WTC11 (cell line): ENCODE data around the gene GSG1L. TPM values are rescaled to one million over a fixed set of nuclear protein-coding genes. Genes with fewer than 3 reads are reported as not detected.

ENCODE experiments used
- ATAC-seq: fragments of 200-7000 bp; cut with Tn5 transposase; 2 replicates; pipeline ENCODE4 v1.10.0; 2021; ENCODE audit warnings: mild to moderate bottlenecking, moderate library complexity
- CTCF ChIA-PET: fragments of 300-600 bp; sonication (Branson Sonifier 250); formaldehyde crosslinking; loops from one replicate; lab custom pipeline; 2021; ENCODE audit warnings: antibody characterized with exemption; lab: Charles Lee
- POLR2A ChIA-PET: fragments of 350-600 bp; sonication (Branson Sonifier 250); formaldehyde crosslinking; loops from one replicate; lab custom pipeline; 2021; ENCODE audit warnings: antibody characterized with exemption; lab: Charles Lee
- DNase-seq: peaks from one replicate; pipeline ENCODE4 v3.0.0; 2021; ENCODE audit warnings: low spot score
- H3K27ac Mint-ChIP-seq: 2 replicates; pipeline ENCODE4 v1.8.0; 2021; ENCODE audit warnings: mixed read lengths
- H3K27me3 Mint-ChIP-seq: 2 replicates; pipeline ENCODE4 v1.8.0; 2021; ENCODE audit warnings: low read depth, mild to moderate bottlenecking, moderate library complexity, mixed read lengths
- H3K36me3 Mint-ChIP-seq: 2 replicates; pipeline ENCODE4 v1.8.0; 2021; ENCODE audit warnings: mixed read lengths
- H3K4me1 Mint-ChIP-seq: 2 replicates; pipeline ENCODE4 v1.8.0; 2022; ENCODE audit warnings: mixed read lengths
- H3K4me3 Mint-ChIP-seq: 2 replicates; pipeline ENCODE4 v1.8.0; 2021; ENCODE audit warnings: mild to moderate bottlenecking, moderate library complexity, mixed read lengths
- H3K9me3 Mint-ChIP-seq: 2 replicates; pipeline ENCODE4 v1.8.0; 2021; ENCODE audit warnings: mixed read lengths
- CREM ChIP-seq: sonication (generic); formaldehyde crosslinking; IDR thresholded peaks from 2 replicates; pipeline ENCODE4 v1.8.1; 2022; ENCODE audit warnings: mild to moderate bottlenecking, missing genetic modification reagents, moderate library complexity
- GABPB1 ChIP-seq: sonication (generic); formaldehyde crosslinking; IDR thresholded peaks from 2 replicates; pipeline ENCODE4 v1.8.1; 2023; ENCODE audit warnings: mild to moderate bottlenecking, missing genetic modification reagents
- GRHL2 ChIP-seq: fragments of 250-450 bp; sonication (Bioruptor Pico); IDR thresholded peaks from 2 replicates; pipeline ENCODE4 v1.8.0; 2022; ENCODE audit warnings: mild to moderate bottlenecking, moderate library complexity; ENCODE audit not compliant: insufficient replicate concordance, severe bottlenecking
- JUN ChIP-seq: sonication (generic); formaldehyde crosslinking; IDR thresholded peaks from 2 replicates; pipeline ENCODE4 v1.8.0; 2023; ENCODE audit warnings: mild to moderate bottlenecking, missing genetic modification reagents
- NFYB ChIP-seq: sonication (generic); formaldehyde crosslinking; conservative IDR thresholded peaks from 2 replicates; pipeline ENCODE4 v1.8.0; 2022; ENCODE audit warnings: low read depth, missing genetic modification reagents
- NR3C1 ChIP-seq: sonication (generic); formaldehyde crosslinking; conservative IDR thresholded peaks from 2 replicates; pipeline ENCODE4 v1.8.1; 2023; ENCODE audit warnings: low read depth, mild to moderate bottlenecking, missing genetic modification reagents
- OVOL2 ChIP-seq: fragments of 250-450 bp; sonication (Bioruptor Pico); IDR thresholded peaks from 2 replicates; pipeline ENCODE4 v1.9.0; 2021; ENCODE audit warnings: mild to moderate bottlenecking, borderline replicate concordance
- SOX15 ChIP-seq: fragments of 250-450 bp; sonication (Bioruptor Pico); IDR thresholded peaks from 2 replicates; pipeline ENCODE4 v1.9.0; 2021; ENCODE audit warnings: mild to moderate bottlenecking
- STAT6 ChIP-seq: sonication (generic); formaldehyde crosslinking; conservative IDR thresholded peaks from 2 replicates; pipeline ENCODE4 v1.8.1; 2023; ENCODE audit warnings: mild to moderate bottlenecking, low read depth, missing genetic modification reagents, moderate library complexity
- TEAD4 ChIP-seq: sonication (generic); formaldehyde crosslinking; IDR thresholded peaks from 2 replicates; pipeline ENCODE4 v1.8.0; 2022; ENCODE audit warnings: mild to moderate bottlenecking, missing genetic modification reagents
- TP53 ChIP-seq: sonication (generic); formaldehyde crosslinking; IDR thresholded peaks from 2 replicates; pipeline ENCODE4 v1.8.1; 2023; ENCODE audit warnings: mild to moderate bottlenecking, missing genetic modification reagents
- USF1 ChIP-seq: sonication (generic); formaldehyde crosslinking; IDR thresholded peaks from 2 replicates; pipeline ENCODE4 v1.8.0; 2022; ENCODE audit warnings: mild to moderate bottlenecking, missing genetic modification reagents
- ZNF121 ChIP-seq: sonication (generic); formaldehyde crosslinking; IDR thresholded peaks from 2 replicates; pipeline ENCODE4 v1.8.0; 2023; ENCODE audit warnings: missing genetic modification reagents
- ZNF138 ChIP-seq: sonication (generic); formaldehyde crosslinking; conservative IDR thresholded peaks from 2 replicates; pipeline ENCODE4 v1.8.1; 2022; ENCODE audit warnings: mild to moderate bottlenecking, moderate library complexity, missing genetic modification reagents
- ZNF219 ChIP-seq: sonication (generic); formaldehyde crosslinking; IDR thresholded peaks from 2 replicates; pipeline ENCODE4 v1.8.0; 2023; ENCODE audit warnings: missing genetic modification reagents, mild to moderate bottlenecking, borderline replicate concordance
- ZNF317 ChIP-seq: sonication (generic); formaldehyde crosslinking; IDR thresholded peaks from 2 replicates; pipeline ENCODE4 v1.8.1; 2023; ENCODE audit warnings: low read depth, mild to moderate bottlenecking, moderate library complexity, missing genetic modification reagents, borderline replicate concordance
- ZSCAN18 ChIP-seq: fragments of 250-450 bp; sonication (Bioruptor Pico); IDR thresholded peaks from 2 replicates; pipeline ENCODE4 v2.1.2; 2022; ENCODE audit warnings: mild to moderate bottlenecking, moderate library complexity
- total RNA-seq: library from RNA; stranded (reverse); gene quantifications from 3 replicates; pipeline ENCODE4 v1.2.3, GENCODE V29; 2021
- TF ChIP-seq, protein P1 (sequence below): fragments of 200-600 bp; IDR thresholded peaks from 2 replicates; pipeline ENCODE4 v1.8.0; 2022; ENCODE audit warnings: antibody characterized with exemption
- TF ChIP-seq, protein P2 (sequence below): sonication (generic); formaldehyde crosslinking; IDR thresholded peaks from 2 replicates; pipeline ENCODE4 v1.8.1; 2023; ENCODE audit warnings: mild to moderate bottlenecking, missing genetic modification reagents, moderate library complexity
- TF ChIP-seq, protein P3 (sequence below): sonication (generic); formaldehyde crosslinking; IDR thresholded peaks from 2 replicates; pipeline ENCODE4 v1.8.1; 2022; ENCODE audit warnings: missing genetic modification reagents, borderline replicate concordance
- TF ChIP-seq, protein P4 (sequence below): sonication (generic); formaldehyde crosslinking; IDR thresholded peaks from 2 replicates; pipeline ENCODE4 v1.8.1; 2023; ENCODE audit warnings: mild to moderate bottlenecking, missing genetic modification reagents, borderline replicate concordance
- TF ChIP-seq, protein P5 (sequence below): sonication (generic); formaldehyde crosslinking; conservative IDR thresholded peaks from 2 replicates; pipeline ENCODE4 v1.8.1; 2022; ENCODE audit warnings: mild to moderate bottlenecking, missing genetic modification reagents

Gene GSG1L
- total RNA-seq, 1 experiment from 2014 or later: 0.28 TPM

DNA sequence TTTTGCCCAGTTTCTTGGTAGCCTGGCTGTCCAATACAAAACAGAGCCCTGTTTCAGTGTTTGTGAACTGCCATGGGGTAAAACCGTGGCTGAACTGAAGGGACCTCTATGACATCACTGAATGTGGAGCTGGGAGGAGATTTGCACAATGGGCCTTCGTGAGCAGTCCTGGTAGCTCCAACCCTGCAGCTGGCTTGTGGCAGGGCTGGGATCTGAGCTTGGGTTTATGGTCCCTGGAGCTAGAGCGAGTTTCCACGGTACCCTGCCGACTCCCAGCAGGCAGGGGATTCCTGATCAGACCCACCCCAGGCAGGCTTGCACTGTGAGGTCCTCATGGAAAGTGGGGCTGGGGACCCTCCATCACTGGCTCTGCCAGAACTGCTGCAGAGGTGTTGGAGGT lies 247.0 kb downstream of the GSG1L start (continued):
- TF ChIP-seq, protein P1, sequence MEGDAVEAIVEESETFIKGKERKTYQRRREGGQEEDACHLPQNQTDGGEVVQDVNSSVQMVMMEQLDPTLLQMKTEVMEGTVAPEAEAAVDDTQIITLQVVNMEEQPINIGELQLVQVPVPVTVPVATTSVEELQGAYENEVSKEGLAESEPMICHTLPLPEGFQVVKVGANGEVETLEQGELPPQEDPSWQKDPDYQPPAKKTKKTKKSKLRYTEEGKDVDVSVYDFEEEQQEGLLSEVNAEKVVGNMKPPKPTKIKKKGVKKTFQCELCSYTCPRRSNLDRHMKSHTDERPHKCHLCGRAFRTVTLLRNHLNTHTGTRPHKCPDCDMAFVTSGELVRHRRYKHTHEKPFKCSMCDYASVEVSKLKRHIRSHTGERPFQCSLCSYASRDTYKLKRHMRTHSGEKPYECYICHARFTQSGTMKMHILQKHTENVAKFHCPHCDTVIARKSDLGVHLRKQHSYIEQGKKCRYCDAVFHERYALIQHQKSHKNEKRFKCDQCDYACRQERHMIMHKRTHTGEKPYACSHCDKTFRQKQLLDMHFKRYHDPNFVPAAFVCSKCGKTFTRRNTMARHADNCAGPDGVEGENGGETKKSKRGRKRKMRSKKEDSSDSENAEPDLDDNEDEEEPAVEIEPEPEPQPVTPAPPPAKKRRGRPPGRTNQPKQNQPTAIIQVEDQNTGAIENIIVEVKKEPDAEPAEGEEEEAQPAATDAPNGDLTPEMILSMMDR: no peak
- no peak for TF ChIP-seq ZNF121 (CRISPR knock-in tag)
- TF ChIP-seq JUN (CRISPR knock-in tag): no peak
- TF ChIP-seq GABPB1 (CRISPR knock-in tag): no peak
- TF ChIP-seq, protein P2, sequence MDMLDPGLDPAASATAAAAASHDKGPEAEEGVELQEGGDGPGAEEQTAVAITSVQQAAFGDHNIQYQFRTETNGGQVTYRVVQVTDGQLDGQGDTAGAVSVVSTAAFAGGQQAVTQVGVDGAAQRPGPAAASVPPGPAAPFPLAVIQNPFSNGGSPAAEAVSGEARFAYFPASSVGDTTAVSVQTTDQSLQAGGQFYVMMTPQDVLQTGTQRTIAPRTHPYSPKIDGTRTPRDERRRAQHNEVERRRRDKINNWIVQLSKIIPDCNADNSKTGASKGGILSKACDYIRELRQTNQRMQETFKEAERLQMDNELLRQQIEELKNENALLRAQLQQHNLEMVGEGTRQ (CRISPR knock-in tag): no peak
- TF ChIP-seq STAT6 (CRISPR knock-in tag): no peak
- TF ChIP-seq, protein P3, sequence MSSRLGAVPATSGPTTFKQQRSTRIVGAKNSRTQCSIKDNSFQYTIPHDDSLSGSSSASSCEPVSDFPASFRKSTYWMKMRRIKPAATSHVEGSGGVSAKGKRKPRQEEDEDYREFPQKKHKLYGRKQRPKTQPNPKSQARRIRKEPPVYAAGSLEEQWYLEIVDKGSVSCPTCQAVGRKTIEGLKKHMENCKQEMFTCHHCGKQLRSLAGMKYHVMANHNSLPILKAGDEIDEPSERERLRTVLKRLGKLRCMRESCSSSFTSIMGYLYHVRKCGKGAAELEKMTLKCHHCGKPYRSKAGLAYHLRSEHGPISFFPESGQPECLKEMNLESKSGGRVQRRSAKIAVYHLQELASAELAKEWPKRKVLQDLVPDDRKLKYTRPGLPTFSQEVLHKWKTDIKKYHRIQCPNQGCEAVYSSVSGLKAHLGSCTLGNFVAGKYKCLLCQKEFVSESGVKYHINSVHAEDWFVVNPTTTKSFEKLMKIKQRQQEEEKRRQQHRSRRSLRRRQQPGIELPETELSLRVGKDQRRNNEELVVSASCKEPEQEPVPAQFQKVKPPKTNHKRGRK (CRISPR knock-in tag): no peak
- TF ChIP-seq TEAD4 (CRISPR knock-in tag): no peak
- no peak for TF ChIP-seq TP53
- no peak for TF ChIP-seq NFYB (CRISPR knock-in tag)
- no peak for TF ChIP-seq GRHL2 (CRISPR knock-in tag)
- no peak for TF ChIP-seq ZNF138 (CRISPR knock-in tag)
- TF ChIP-seq, all 79 proteins: peak for 0

- no peak overlapping the region for H3K27ac Mint-ChIP-seq
- no peak for TF ChIP-seq ZSCAN18 (CRISPR knock-in tag)
- TF ChIP-seq CREM: no peak
- TF ChIP-seq NR3C1 (CRISPR knock-in tag): no peak
- no peak for TF ChIP-seq OVOL2 (CRISPR knock-in tag)
- no peak for TF ChIP-seq ZNF317
- TF ChIP-seq, protein P4, sequence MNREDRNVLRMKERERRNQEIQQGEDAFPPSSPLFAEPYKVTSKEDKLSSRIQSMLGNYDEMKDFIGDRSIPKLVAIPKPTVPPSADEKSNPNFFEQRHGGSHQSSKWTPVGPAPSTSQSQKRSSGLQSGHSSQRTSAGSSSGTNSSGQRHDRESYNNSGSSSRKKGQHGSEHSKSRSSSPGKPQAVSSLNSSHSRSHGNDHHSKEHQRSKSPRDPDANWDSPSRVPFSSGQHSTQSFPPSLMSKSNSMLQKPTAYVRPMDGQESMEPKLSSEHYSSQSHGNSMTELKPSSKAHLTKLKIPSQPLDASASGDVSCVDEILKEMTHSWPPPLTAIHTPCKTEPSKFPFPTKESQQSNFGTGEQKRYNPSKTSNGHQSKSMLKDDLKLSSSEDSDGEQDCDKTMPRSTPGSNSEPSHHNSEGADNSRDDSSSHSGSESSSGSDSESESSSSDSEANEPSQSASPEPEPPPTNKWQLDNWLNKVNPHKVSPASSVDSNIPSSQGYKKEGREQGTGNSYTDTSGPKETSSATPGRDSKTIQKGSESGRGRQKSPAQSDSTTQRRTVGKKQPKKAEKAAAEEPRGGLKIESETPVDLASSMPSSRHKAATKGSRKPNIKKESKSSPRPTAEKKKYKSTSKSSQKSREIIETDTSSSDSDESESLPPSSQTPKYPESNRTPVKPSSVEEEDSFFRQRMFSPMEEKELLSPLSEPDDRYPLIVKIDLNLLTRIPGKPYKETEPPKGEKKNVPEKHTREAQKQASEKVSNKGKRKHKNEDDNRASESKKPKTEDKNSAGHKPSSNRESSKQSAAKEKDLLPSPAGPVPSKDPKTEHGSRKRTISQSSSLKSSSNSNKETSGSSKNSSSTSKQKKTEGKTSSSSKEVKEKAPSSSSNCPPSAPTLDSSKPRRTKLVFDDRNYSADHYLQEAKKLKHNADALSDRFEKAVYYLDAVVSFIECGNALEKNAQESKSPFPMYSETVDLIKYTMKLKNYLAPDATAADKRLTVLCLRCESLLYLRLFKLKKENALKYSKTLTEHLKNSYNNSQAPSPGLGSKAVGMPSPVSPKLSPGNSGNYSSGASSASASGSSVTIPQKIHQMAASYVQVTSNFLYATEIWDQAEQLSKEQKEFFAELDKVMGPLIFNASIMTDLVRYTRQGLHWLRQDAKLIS (CRISPR knock-in tag): no peak
- no peak for TF ChIP-seq USF1 (CRISPR knock-in tag)
- TF ChIP-seq ZNF219 (CRISPR knock-in tag): no peak
- TF ChIP-seq SOX15 (CRISPR knock-in tag): no peak
- TF ChIP-seq, protein P2 (CRISPR knock-in tag): no peak
- TF ChIP-seq, protein P5, sequence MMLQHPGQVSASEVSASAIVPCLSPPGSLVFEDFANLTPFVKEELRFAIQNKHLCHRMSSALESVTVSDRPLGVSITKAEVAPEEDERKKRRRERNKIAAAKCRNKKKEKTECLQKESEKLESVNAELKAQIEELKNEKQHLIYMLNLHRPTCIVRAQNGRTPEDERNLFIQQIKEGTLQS: no peak
- DNase-seq (no peak), ATAC-seq (no peak)
- ChIA-PET CTCF (interaction anchor here (1.6 kb wide), 1 partner anchor 34 kb away, joined by 5 read pairs; no protein-coding TSS in a partner anchor), POLR2A (no interaction called here)
- H3K27me3 Mint-ChIP-seq: no peaks in the 10 kb centered on the region
- no peak overlapping the region for H3K4me3 Mint-ChIP-seq
- no peaks in the 10 kb centered on the region for H3K36me3 Mint-ChIP-seq
- peaks cover 14% of the 10 kb centered on the region for H3K9me3 Mint-ChIP-seq
- H3K4me1 Mint-ChIP-seq: no peaks in the 10 kb centered on the region
These were observed 249.9 kb downstream of the GSG1L start for GRCh38 chr16:27813591-27813990.
